ENCODE data around the gene LBX2. TPM values are rescaled to one million over a fixed set of nuclear protein-coding genes. Genes with fewer than 3 reads are reported as not detected.
A peak's percentile ranks its signal among the peaks of the same experiment; 100 is the strongest.
"Not testable (repeated sequence)": the region's sequence is repeated elsewhere in the genome, so short reads cannot be mapped to it uniquely, and the experiment has no call there.

Gene LBX2
- polyA plus RNA-seq, 12 donors: 0.27 to 1.5 (median 0.78) TPM; not detected in 3

DNA sequence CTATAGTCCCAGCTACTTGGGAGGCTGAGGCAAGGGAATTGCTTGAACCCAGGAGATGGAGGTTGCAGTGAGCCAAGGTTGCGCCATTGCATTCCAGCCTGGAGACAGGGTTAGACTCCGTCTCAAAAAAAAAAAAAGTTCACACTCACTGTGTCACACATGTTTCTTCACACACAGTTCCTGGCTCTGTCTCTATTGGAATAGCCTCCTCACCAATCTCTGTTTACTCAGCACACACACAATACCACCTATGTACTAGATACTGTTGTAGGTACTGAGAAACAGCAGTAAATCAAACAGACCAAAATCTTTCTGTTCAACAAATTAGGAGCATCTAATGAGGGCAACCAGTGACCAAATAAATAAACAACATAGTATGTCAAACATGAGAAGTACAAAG, 13.3 kb downstream of the LBX2 start:
- DNase-seq: no peak

DNA sequence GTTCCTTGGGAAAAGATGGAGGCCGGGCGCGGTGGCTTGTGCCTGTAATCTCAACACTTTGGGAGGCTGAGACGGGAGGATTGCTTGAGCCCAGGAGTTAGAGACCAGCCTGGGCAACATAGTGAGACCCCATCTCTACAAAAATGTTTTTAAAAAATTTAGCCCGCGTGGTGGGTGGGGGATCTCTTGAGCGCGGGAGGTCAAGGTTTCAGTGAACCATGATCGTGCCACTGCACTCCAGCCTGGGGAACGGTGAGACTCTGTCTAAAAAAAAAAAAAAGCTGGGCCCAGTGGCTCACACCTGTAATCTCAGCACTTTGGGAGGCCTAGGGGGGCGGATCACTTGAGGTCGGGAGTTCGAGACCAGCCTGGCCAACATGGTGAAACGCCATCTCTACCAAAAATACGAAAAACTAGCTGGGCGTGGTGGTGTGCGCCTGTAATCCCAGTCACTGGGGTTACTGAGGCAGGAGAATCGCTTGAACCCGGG, 15.7 kb downstream of the LBX2 start:
- not testable (repeated sequence) for DNase-seq

DNA sequence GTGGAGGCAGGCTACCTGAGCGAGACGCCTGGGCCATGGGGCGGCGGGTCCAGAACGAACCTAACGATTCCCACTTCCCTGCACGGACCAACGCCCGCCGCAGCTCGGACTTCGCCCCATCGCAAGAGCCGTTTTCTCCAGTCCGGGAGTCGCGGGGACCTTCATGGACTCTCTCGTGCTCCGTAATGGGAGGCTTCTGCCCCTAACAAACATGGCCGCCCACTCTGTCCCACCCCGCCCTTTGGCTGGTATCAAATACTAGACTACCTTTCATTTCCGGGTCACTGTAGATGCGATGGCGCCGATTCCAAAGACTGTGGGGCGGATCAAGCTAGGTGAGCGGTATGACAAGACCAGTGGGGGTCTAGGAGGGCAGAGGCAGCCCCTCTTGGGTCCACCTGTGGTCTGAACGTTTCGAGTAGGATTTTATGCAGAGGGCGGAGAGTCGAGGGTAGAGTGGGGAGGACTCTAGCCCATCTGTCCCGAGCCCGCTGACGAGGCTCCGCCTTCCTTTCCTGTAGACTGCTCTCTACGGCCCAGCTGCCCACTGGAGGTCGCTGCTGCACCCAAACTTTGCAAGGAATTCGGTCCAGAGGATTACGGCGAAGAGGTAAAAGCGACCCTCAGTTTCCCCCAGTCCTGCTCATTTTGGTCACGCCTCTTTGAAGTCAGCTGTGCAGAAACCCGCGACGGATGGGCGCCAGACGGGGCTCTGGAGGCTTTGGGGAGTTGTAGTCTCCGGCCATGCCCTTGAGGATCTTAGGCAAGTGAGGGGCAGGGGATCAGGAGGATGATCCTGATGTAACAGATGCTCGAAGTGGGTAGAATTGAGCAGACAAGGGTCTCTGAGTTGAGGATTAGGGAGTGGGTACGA, 16.4 kb downstream of the LBX2 start, which contains the start of the genes CCDC142 and TTC31:
Gene CCDC142, minus strand, starts transcription at position 198 of the 874 bp plus-strand sequence. Its CDS starts 161 bp downstream, at position 37.
Gene TTC31, plus strand, starts transcription at position 281 of the 874 bp plus-strand sequence. Its CDS starts 15 bp downstream, at position 296.
- DNase-seq: peak; percentile 97

DNA sequence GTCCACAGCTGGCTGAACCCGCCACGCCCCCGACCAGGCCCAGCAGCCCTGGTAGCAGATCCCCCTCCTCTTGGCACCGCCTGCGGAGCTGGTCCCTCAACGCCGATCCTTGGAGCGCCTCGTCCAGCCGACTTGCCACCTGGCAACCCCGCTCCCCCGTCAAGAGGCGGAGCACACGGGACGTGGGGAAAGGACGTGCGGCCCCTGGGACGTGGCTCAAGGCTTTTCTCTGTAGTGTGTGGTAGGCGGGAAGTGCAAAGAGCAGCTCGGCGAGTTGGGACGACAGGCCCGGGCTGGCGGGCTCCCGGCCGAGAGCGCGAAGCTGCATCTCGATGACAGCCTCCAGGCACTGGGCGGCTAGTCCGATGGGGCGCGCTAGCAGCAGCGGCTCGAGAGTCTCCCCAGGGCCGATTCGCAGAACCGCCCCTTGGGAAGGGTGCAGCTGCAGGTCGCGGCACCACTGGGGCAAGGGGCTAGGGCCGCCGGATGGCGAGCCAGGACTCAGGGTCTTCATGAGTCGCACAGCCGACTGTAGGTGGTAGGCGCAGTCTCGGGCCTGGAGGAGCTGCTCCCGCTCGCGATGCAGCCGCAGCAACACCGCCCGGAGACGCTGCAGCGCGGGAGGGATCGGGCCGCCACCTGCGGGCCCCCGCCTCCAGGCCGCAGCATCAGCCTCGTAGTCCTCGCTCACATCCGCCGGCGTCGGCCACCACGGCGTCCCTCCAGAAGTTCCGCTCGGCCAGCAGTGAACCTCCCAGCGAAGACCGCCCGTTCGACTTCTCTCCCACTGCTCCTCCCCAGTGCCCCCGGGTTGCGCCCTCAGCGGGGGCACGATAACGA, 17.2 kb downstream of the LBX2 start:
- DNase-seq: no peak

DNA sequence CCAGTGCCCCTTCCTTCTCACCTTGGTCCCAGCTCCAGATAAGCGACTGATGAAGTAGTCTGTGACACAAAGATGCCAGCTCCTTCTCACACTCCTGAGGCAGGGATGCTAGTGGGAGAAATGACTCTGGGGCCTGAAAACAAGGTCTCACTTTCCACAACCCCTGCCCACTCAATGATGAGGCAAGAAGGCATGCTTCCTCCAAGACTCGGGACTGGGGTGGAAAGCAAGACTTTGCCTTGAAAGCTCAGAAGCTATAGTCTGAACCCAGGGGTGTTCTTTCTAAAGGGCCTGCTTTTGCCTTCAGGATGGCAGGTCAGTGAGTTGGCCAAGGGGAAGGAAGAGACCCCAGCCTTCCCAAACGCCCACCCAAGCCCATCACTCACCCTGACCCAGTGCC, 18.0 kb downstream of the LBX2 start:
- DNase-seq: no peak

DNA sequence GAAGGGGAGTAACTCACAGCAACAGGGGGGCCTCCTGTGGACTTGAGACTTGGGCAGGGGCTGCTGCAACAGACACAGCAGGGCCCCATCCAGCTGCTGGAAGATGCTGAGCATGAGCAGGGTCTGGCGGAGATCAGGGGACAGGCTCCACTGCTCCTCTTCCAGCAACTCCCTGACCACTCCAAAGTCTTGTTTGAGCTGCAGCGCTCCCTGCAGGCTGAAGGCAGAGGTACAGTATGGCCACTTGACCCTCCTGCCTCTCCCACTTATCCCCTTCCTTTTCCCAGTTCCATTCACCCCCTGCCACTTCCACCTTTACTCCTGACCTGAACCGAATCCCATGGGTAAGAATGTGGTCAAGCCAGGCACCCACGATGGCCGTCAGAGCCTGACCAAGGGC, 24.5 kb downstream of the LBX2 start:
- DNase-seq: no peak

DNA sequence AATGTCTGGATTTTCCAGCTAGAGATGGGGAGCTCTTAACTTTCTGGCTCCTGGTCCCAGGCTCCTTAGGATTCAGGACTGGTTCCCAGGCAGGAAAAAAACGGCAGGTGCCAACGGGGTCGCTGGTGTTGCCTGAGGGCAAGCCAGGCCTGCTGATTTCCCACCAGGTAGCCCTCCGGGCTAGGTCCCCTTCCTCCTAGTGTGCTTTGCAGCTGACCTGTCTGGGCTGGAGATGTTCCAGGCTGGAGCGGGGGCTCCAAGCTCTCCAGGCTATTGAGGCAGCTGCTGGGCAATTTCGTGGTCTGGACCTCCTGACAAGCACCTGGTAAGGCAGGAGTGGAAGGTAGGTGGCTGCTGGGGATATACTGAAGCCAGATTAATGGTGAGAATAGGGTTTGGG, 24.9 kb downstream of the LBX2 start:
- DNase-seq: no peak

DNA sequence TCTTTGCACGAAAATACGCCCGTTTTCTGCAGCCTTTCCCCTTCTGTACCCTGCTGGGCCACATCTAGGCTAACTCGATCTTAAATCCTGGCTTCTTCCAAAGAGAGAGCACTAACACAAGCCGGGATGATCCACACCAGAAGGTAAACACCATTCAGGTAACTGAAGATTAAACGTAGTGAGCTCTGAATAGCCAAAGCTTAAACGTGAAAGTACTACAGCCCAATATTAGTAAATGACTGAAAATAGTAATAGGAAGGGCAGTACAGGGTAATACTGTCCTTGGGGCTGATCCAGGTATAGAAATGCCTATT, 26.5 kb downstream of the LBX2 start:
- no peak for DNase-seq

DNA sequence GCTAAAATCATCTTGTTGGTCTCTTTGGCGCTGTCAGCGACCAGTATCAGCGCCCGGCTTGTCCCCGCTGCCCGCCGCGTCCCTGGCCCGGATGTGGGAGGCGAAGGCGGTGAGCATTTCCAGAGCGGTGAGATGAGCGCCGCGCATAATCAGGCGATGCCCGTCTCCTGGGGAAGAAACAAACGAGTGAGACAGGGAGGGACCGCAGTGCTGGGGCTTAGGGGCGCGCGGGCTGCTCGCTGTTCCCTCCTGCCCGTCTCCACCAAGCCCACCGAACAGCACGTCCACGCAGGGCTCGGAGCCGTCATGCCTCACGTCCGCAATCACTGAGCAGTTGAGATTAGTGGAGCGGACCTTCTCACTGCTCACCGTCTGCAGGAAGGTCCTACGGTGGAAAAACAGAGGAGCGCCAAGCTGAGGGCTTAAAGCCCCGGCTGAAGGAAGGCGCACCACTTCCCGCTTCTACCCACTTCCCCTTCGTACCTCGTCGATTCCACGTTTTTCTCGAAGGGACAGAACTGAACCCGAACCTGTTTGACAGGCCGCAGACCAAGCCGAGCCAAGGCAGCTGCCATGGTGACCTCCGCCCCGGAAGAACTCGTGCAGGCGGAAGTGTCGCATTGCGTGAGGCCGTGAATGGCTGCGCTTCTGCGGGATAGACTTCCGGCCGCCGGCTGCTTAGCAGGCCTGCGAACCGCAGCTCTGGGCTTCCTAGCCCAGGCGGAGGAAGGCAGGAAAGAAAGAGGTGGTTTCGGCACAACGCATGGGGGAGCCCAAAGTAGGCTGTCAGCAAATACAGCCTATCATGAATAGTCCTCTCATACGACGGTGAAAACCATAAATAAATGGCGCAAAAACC, 27.1 kb downstream of the LBX2 start, which contains the start of gene MRPL53:
Gene MRPL53, minus strand, starts transcription at position 595 of the 859 bp plus-strand sequence. Its CDS starts 20 bp downstream, at position 575.
- DNase-seq: peak; percentile 97

DNA sequence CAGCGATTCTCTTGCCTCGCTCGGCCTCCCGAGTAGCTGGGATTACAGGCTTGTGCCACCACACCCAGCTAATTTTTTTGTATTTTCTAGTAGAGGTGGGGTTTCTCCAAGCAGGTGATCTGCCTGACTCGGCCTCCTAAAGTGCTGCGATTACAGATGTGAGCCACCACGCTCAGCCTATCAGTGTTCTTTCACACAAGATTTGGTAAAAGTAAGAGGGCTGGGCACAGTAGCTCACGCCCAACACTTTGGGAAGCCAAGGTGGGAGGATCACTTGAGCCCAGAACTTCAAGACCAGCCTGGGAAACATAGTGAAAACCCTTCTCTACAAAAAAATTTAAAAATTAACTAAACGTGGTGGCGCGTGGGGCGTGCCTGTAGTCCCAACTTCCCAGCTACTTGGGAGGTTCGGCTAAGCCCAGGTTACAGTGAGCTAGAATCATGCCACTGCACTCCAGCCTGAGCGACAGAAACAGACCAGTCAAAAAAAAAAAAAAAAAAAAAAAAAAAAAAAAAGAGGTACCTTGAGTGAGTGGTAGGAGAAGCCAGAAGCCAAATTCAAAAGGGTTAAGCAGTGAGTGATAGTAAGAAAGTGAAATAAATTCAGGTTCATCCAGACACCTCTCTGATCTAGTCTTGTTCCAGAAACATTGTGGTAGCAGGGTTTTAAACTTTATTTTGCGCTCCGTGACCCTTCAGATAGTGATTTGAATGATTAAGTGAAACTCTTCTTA, 27.9 kb downstream of the LBX2 start:
- DNase-seq: no peak

DNA sequence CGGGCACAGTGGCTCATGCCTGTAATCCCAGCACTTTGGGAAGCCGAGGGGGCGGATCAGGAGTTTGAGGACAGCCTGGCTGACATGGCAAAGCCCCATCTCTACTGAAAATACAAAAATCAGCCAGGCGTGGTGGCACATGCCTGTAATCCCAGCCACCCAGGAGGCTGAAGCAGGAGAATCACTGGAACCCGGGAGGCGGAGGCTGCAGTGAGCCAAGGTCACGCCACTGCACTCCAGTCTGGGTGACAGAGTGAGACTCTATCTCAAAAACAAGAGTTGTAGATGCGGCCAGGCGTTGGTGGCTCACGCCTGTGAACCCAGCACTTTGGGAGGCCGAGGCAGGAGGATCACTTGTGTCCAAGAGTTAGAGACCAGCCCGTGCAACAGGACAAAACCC, 28.7 kb downstream of the LBX2 start:
- DNase-seq: not testable (repeated sequence)

DNA sequence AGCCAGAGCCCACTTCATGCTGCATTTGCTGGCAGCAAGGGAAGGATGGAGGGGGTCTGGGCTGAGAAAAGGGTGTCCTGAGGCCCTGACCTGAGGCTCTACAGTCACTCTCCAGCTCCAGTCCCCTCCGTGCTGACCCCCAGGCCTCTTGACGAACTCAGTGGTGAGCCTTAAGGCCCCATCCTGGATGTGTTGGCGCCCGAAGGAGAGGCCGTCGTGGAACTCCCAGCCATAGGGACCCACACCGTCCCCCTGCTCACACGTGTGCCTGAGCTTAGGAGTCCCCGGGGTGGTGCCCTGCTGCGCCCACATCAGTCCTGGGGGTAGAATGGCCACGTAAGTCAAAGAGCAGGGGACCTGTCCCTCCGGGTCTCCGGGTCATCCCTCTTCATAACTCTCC, 35.0 kb downstream of the LBX2 start:
- no peak for DNase-seq

DNA sequence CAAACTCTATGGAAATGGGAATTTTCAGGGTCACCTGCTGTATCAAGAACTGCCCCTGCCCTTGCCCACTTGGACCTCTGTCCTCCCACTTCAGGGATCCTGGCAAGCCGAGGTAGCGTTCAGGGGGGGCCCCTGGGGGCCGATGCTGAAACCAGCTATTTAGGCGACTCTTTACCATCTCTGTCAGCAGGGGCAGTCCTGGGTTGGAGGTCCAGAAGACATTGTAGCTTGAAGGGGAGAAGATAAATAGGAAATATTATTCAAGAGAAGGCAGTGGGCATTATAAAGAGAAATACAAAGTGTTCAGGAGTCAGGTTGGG, 36.7 kb downstream of the LBX2 start:
- DNase-seq: no peak

DNA sequence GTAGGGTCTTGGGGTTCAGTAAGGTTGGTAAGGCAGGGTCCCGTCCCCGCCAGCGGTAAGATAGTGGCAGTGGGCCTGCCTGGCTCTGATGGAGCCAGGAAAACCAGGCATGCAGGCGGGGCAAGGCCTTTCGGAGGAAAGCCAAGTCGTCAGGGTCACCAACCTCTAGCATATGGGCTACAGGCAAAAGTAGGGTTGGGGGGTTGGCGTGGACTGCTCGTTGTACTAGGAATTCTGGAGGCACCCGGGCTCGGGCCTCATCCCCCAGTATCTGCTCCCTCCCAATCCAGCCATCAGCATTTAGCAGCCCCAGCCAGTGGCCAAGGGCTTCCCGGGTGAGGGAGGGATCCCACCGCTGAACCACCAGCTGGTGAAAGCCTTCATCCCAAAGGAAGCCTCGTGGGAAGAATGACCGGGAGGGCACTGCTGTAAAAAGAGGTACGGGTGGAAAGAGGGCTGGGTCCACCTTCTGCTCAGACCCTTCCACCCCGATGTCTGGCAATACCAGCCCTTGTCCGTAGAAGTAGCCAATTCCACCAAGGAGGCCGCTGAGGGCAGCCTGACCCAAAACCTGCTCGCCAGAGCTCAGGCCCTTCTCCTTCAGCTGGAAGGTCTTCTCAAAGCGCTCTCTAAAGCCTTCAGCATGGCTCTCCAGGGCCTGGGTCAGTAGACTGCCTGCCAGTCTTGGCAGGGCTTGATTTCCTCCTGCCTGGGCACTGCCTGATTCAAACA, 37.2 kb downstream of the LBX2 start:
- no peak for DNase-seq

DNA sequence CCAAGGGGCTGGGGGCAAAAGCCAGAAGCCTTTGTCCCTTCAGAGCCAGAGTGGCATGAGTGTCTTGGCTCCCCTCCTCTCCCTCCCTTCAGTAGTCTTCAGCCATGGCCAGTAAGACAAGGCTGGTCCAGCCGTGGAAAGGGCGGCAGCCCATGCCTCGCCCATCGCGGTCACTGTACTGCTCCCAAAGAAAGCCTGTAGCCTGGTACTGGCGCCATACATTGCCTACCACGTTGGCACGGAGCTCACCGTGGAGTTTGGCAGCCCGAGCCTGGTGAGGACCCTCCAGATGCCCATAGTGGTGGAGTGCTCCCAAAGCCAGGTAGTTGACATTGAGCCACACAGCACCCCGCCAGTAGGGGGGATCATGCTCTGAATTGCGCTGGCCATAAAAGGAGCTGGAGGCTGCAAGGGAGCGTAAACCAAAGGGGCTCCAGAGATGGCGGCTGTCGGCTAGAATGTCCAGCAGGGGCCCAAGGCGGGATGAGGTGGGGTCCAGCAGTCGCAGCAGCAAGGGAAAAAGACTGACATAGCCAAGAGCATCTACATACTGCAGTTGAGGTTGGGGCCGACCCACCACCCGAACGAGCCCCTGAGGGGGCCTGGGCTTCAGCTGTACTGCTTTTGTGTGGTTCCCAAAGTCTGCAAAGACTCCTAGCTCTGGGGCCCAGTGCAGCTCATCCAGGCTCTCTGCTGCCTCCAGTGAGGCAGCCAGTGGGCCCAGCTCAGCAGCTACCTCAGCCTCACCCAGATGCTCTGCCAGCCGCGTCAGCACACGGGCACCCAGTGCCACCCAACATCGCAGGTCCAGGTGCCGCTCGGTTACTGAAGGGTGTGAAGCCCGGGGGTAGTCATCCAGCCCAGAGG, 38.0 kb downstream of the LBX2 start:
- no peak for DNase-seq

DNA sequence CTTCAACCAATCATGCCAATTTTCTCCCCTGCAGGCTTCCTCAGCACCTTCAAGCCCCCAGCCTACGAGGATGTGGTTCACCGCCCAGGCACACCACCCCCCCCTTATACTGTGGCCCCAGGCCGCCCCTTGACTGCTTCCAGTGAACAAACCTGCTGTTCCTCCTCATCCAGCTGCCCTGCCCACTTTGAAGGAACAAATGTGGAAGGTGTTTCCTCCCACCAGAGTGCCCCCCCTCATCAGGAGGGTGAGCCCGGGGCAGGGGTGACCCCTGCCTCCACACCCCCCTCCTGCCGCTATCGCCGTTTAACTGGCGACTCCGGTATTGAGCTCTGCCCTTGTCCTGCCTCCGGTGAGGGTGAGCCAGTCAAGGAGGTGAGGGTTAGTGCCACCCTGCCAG, 39.2 kb downstream of the LBX2 start:
- not testable (repeated sequence) for DNase-seq

DNA sequence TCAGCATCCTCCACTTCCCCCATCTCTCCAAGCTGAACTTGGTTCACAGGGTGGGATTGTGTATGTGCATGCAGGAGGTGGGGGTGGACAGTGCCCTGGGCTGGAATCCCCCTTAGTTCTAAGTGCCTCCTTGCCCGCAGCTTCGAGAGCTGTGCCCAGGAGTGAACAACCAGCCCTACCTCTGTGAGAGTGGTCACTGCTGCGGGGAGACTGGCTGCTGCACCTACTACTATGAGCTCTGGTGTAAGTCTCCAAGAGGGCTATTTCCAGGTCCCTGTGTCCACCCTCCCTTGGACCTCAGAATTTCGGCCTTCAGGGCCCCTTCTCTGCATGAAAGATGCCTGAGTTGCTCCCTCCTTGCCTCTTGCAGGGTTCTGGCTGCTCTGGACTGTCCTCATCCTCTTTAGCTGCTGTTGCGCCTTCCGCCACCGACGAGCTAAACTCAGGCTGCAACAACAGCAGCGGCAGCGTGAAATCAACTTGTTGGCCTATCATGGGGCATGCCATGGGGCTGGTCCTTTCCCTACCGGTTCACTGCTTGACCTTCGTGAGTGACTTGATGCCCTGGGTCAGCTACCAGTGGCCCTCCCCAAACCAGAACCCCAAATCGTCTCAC, 39.8 kb downstream of the LBX2 start:
- not testable (repeated sequence) for DNase-seq

DNA sequence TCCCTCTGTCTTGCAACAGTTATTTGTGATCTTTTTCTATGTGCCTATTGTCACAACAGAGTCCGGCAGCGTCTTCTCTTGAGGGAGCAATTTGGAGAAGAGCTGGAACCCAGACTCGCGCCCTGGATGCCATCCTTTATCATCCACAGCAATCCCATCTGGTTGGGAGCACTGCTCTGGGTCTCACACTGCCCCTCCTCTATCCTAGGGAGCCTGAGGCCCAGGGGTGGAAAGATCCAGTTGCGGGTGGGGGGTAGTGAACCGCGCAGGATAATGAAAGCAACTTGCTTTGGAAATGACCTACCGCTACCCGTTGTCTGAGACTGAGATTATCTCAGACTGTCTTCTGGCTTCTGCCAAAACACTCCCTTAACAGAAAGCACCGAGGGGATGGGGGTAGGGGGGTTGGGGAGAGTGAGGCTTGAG, 40.5 kb downstream of the LBX2 start:
- DNase-seq: no peak
